Breast epithelium (tissue), 3 donors: Measurements from ENCODE around the gene UGT1A8.

ENCODE experiments used
- POLR2A ChIP-seq: fragments of 450-650 bp; IDR thresholded peaks from one replicate; pipeline ENCODE4 v1.6.1; 2016; ENCODE audit warnings: antibody characterized with exemption, mild to moderate bottlenecking, moderate library complexity
- POLR2AphosphoS5 ChIP-seq, 3 donors: sonication (generic); formaldehyde crosslinking; IDR thresholded peaks; one replicate each; pipeline ENCODE4 v1.6.1; 2017; ENCODE audit warnings: antibody characterized with exemption in 3 of 3
- TF ChIP-seq, protein P1 (sequence below), 3 donors: fragments of 450-650 bp; IDR thresholded peaks; one replicate each; pipeline ENCODE4 v1.5.1; 2016 to 2017; ENCODE audit warnings: antibody characterized with exemption in 3 of 3, mild to moderate bottlenecking in 3 of 3, moderate library complexity in 3 of 3

DNA sequence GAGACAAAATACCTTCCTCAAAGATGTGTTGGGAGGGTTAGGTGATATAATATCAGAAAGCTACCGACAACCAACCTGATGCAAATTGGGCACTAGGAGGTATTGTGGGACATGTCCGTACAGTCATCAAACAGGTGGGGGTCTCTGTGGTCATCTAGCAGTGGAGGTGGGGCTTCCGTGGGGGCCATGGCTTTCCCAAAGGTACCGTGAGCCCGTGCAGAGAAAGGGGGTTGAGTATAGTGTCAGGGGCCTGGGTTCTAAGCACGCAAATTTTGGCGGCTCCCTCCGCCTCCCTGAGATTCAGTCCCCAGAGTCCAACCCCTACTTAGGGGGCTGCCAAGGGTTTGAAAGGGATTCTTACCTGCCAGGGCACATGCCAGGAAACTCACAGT lies 204.3 kb downstream of the UGT1A8 start:
- TF ChIP-seq POLR2AphosphoS5 (IDR thresholded peaks at IDR 0.05) (no peak), POLR2A (no peak)
- TF ChIP-seq, protein P1, sequence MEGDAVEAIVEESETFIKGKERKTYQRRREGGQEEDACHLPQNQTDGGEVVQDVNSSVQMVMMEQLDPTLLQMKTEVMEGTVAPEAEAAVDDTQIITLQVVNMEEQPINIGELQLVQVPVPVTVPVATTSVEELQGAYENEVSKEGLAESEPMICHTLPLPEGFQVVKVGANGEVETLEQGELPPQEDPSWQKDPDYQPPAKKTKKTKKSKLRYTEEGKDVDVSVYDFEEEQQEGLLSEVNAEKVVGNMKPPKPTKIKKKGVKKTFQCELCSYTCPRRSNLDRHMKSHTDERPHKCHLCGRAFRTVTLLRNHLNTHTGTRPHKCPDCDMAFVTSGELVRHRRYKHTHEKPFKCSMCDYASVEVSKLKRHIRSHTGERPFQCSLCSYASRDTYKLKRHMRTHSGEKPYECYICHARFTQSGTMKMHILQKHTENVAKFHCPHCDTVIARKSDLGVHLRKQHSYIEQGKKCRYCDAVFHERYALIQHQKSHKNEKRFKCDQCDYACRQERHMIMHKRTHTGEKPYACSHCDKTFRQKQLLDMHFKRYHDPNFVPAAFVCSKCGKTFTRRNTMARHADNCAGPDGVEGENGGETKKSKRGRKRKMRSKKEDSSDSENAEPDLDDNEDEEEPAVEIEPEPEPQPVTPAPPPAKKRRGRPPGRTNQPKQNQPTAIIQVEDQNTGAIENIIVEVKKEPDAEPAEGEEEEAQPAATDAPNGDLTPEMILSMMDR (IDR thresholded peaks at IDR 0.05) = no peak
